NCI-H2171 (cell line): ENCODE data around the gene ENPP6.

ENCODE experiments used
- DNase-seq: peaks from one replicate; lab custom pipeline; 2025; lab: John Stamatoyannopoulos, UW

Gene ENPP6

GRCh38 chr4:184190711-184191110, 27.0 kb downstream of the ENPP6 start:
- no peak for DNase-seq

GRCh38 chr4:184189966-184190365, 27.7 kb downstream of the ENPP6 start:
- DNase-seq = no peak

GRCh38 chr4:184188443-184189400, 29.0 kb downstream of the ENPP6 start:
- no peak for DNase-seq

- DNase-seq = no peak
These were observed 40.4 kb downstream of the ENPP6 start for GRCh38 chr4:184177271-184177670.

GRCh38 chr4:184174571-184175488, 42.8 kb downstream of the ENPP6 start:
- no peak for DNase-seq

- peak; percentile 9 for DNase-seq
These were observed 46.7 kb downstream of the ENPP6 start for GRCh38 chr4:184171011-184171410.

GRCh38 chr4:184169225-184169867, 48.3 kb downstream of the ENPP6 start:
- DNase-seq = no peak

- DNase-seq = no peak
These were observed 49.2 kb downstream of the ENPP6 start for GRCh38 chr4:184168406-184169019.

GRCh38 chr4:184167576-184167975, 50.1 kb downstream of the ENPP6 start:
- no peak for DNase-seq

GRCh38 chr4:184166736-184167135, 50.9 kb downstream of the ENPP6 start:
- no peak for DNase-seq

GRCh38 chr4:184165291-184165690, 52.4 kb downstream of the ENPP6 start:
- DNase-seq = no peak

- DNase-seq = no peak
These were observed 53.9 kb downstream of the ENPP6 start for GRCh38 chr4:184163813-184164212.

- DNase-seq = no peak
These were observed 55.1 kb downstream of the ENPP6 start for GRCh38 chr4:184162596-184162995.

- DNase-seq = no peak
These were observed 60.4 kb downstream of the ENPP6 start for GRCh38 chr4:184157322-184157721.

- no peak for DNase-seq
These were observed 61.3 kb downstream of the ENPP6 start for GRCh38 chr4:184156163-184156920.

- DNase-seq = no peak
These were observed 63.5 kb downstream of the ENPP6 start for GRCh38 chr4:184154199-184154598.

- DNase-seq = no peak
These were observed 63.9 kb downstream of the ENPP6 start for GRCh38 chr4:184153781-184154180.

GRCh38 chr4:184151988-184152485, 65.6 kb downstream of the ENPP6 start:
- no peak for DNase-seq

- no peak for DNase-seq
These were observed 67.4 kb downstream of the ENPP6 start for GRCh38 chr4:184150102-184150839.
